GM21529 (cell line): ENCODE data around the gene RAB6C.
"Not testable (repeated sequence)": the region's sequence is repeated elsewhere in the genome, so short reads cannot be mapped to it uniquely, and the experiment has no call there.

ENCODE experiments used
- ATAC-seq: cut with Tn5 transposase; IDR thresholded peaks from one replicate; pipeline ENCODE4 v1.9.1; 2021; ENCODE audit not compliant: unreplicated experiment

Gene RAB6C

DNA sequence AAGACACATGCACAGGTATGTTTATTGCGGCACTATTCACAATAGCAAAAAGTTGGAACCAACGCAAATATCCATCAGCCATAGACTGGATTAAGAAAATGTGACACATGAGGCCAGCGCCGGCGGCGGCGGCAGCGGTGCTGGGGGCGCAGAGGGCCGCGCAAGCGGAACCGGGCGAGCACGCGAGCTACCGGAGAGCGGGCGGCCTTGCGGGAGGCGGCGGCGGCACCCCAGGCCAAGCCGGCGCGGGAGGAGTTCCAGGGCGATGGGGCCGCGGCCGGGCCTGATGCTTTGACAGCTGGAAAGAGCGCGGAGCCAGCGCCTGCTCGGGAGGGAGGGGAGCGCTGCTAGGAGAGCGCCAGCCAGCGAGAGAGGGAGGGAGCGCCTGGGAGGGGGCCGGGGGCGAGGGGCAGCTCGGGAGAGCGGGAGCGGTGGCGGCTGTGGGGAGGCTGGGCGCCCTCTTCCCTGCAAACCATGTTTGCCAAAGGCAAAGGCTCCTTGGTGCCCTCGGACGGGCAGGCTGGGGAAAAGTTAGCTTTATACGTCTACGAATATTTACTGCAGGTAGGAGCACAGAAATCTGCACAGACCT is 13.0 kb downstream of the RAB6C start:
- ATAC-seq: not testable (repeated sequence)

GRCh38 chr2:129993151-129993550 is 13.7 kb downstream of the RAB6C start:
- ATAC-seq: not testable (repeated sequence)

DNA sequence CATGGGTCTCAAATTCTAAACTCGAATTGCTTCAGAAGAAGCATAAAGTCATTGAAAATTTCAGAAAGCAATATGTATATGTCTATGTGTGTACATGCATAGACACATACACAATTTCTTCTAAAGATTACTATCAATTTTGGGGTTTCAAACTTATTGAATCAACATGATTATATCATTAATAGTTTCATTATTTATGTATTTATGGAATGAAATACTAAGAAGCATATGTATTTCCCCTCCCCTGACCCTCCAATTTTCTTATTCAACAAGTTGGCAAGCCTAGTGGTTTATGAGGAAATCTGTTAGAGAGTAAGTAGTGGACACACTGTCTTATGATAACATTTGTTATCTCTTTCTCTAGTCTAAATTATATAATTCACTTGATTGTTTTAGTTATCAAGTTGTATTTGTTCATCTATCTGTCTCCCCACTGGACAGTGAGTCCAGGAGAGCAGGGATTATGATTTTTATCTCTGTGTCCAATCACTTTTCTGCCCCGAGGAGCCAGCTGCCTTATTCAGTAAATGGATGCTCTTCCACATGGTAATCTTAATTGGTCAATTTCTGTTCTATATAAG is 17.3 kb downstream of the RAB6C start:
- not testable (repeated sequence) for ATAC-seq

- ATAC-seq: not testable (repeated sequence)
Observed at GRCh38 chr2:129998771-129999170, 19.3 kb downstream of the RAB6C start.

DNA sequence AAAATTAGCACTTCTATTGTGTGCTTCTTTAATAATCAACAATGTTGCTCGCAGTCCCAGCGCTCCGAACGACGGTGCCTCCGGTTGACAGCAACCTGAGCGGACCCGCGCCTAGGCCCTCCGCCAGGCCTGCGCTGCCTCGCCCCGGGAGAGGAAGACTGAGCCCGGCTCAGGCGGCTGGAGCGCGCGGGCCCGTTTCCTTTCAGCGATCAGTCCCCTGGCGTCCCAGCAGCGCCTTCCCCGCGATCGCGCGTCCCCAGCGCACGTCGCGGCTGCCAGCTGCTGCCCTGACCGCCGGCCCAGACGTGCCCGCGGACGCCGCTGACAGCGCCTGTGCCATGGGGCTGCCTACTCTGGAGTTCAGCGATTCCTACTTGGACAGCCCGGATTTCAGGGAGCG is 26.4 kb downstream of the RAB6C start:
- ATAC-seq: not testable (repeated sequence)

- ATAC-seq: not testable (repeated sequence)
Observed at GRCh38 chr2:130016701-130017100, 37.2 kb downstream of the RAB6C start.

- no peak for ATAC-seq
Observed at GRCh38 chr2:130019402-130019801, 39.9 kb downstream of the RAB6C start.

DNA sequence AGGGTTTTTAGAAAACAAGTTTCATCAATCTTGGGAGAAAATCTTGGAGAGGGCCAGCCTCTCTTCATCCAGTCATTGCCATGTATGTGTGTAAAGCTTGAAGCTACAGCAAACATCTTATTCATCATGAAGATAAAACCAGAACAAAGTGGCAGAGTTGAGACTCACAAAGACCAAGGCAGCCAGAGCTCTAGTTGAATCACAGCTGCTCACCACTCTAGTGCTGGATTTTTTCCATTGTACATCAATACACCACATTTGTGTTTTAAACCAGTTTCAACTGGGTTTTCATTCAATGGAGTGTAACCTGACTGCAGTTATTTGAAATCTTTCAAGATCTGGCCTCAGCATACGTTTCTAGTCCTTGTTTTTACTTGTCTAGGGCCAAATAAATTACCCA is 40.6 kb downstream of the RAB6C start:
- ATAC-seq: not testable (repeated sequence)

- ATAC-seq: not testable (repeated sequence)
Observed at GRCh38 chr2:130025931-130026330, 46.5 kb downstream of the RAB6C start.
